GM21381 (cell line): ENCODE measurements around the gene PNPLA4.

ENCODE experiments used
- ATAC-seq: cut with Tn5 transposase; IDR thresholded peaks from one replicate; pipeline ENCODE4 v1.9.1; 2021; ENCODE audit warnings: mild to moderate bottlenecking, moderate library complexity; ENCODE audit not compliant: unreplicated experiment

Gene PNPLA4

GRCh38 chrX:7876957-7877356 is 50.3 kb downstream of the PNPLA4 start:
- no peak for ATAC-seq

DNA sequence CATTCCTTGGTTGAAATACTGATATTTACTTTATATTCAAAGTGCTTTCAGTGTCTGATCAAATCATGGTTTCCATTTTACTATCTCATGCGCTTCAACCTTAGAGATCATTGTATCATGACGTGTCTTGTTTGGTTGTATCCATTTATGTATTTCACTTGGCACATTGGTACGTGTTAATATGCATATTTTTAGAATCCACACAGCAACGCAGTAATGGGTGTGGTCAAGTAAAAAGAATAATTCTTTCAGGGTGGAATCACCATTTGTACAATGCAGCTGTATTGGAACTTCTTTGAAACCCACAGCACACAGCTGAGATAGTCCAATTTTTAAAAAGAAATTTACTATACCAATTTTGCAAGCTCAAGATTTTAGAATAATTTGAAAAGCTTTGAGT is 55.2 kb downstream of the PNPLA4 start:
- no peak for ATAC-seq

DNA sequence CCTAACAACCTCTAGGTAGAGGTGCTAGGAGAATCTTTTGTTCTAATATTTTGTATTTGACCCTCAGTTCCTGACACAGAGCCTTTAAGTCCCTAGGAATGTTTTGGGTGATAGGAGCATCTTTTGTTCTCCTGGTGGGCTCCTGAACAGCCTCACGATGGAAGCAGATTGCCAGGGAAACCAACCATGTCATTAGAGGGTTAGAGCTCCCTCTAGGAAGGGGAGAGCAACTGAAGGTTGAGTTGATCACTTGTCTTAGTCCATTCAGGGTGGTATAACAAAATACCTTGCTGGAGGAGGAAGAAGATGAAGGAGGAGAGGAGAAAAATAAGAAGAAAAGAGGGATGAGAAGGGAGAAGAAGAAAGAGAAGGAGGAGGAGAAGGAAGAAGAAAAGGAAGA is 75.0 kb downstream of the PNPLA4 start:
- ATAC-seq = no peak
